HL-60 (cell line): Measurements from ENCODE around the gene PIK3CB.

ENCODE experiments used
- CTCF ChIP-seq: IDR thresholded peaks from one replicate; pipeline ENCODE4 v1.5.1; 2011; ENCODE audit warnings: low read length, control low read depth, inconsistent platforms; ENCODE audit not compliant: insufficient read depth
- POLR2AphosphoS5 ChIP-seq: IDR thresholded peaks from 2 replicates; pipeline ENCODE4 v1.6.1; 2012; ENCODE audit warnings: low read depth
- REST ChIP-seq: IDR thresholded peaks from 2 replicates; pipeline ENCODE4 v1.6.1; 2012; ENCODE audit warnings: low read depth; ENCODE audit not compliant: insufficient replicate concordance
- SPI1 ChIP-seq: IDR thresholded peaks from 2 replicates; pipeline ENCODE4 v1.6.1; 2012; ENCODE audit warnings: low read depth, mild to moderate bottlenecking, borderline replicate concordance

GRCh38 chr3:138640537-138640936 is 194.2 kb downstream of the PIK3CB start:
- no peak for TF ChIP-seq CTCF
- TF ChIP-seq POLR2AphosphoS5, result no peak; the same call in 1 of the 2 replicates
- TF ChIP-seq REST, result no peak
- TF ChIP-seq SPI1, result no peak
